ENCODE results near the gene SLC2A2. TPM values are rescaled to one million over a fixed set of nuclear protein-coding genes. Genes with fewer than 3 reads are reported as not detected.
"Not testable (repeated sequence)": the region's sequence is repeated elsewhere in the genome, so short reads cannot be mapped to it uniquely, and the experiment has no call there.

The SLC2A2 gene
- total and polyA plus RNA-seq, 2 donors, result 0.09 TPM; not detected in 1

- no peak for DNase-seq (ENCODE audit: extremely low spot score)
- no peak overlapping the region for H3K27ac ChIP-seq (ENCODE audit: low read depth)
- 94% methylated on average over 5 of the region's 5 CpGs for WGBS
- no peaks in the 10 kb centered on the region for H3K36me3 ChIP-seq (ENCODE audit: insufficient read depth)
- H3K4me3 ChIP-seq (ENCODE audit: low read depth, low read length), result no peak overlapping the region
- no peaks in the 10 kb centered on the region for H3K4me1 ChIP-seq (ENCODE audit: insufficient read depth)
Observed at GRCh38 chr3:170989100-170989648, 37.3 kb downstream of the SLC2A2 start.

DNA sequence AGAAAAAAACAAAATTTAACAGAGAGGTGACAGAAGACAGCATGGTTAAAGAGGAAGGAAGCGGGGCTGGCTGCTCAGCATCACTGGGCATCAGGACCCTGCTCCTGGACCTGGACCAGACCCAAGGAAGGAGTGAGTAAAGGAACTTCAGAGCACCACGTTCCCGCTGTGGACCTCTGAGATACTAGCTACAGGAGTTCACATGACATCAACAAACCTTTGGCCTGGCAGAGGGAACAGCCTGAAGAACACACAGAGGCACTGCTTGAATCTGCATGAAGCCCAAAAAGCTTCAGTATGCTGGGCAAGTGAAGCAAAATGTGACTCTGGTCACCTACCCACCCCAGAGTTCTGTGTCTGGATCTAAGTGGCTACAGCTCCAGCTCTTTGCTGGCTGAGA, 38.1 kb downstream of the SLC2A2 start:
- no peaks in the 10 kb centered on the region for H3K4me1 ChIP-seq (ENCODE audit: insufficient read depth)
- H3K4me3 ChIP-seq (ENCODE audit: low read depth, low read length), result no peak overlapping the region
- no peak for DNase-seq (ENCODE audit: extremely low spot score)
- WGBS, result 84% methylated on average over 3 of the region's 3 CpGs
- no peak overlapping the region for H3K27ac ChIP-seq (ENCODE audit: low read depth)
- H3K36me3 ChIP-seq (ENCODE audit: insufficient read depth), result no peaks in the 10 kb centered on the region

GRCh38 chr3:170985304-170985703, 41.2 kb downstream of the SLC2A2 start:
- no peak overlapping the region for H3K4me3 ChIP-seq (ENCODE audit: low read depth, low read length)
- no peak for DNase-seq (ENCODE audit: extremely low spot score)
- no peak overlapping the region for H3K27ac ChIP-seq (ENCODE audit: low read depth)
- no peaks in the 10 kb centered on the region for H3K4me1 ChIP-seq (ENCODE audit: insufficient read depth)
- no peaks in the 10 kb centered on the region for H3K36me3 ChIP-seq (ENCODE audit: insufficient read depth)
- WGBS, result 83% methylated on average over 2 of the region's 2 CpGs

DNA sequence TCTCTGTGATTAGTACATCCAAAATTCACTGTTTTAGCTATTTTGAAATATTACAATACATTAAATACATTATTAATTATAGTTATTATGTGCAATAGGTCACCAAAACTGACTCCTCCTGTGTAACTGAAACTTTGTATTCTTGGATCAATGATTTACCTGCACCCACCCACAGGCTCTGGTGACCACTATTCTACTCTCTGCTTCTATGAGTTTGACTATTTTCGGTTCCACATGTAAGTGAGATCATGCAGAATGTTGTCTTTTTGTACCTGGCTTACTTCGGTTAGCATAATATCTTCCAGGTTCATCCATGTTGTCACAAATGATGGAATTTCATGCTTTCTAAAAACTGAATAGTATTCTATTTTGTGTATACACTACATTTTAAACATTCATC, 43.8 kb downstream of the SLC2A2 start:
- Histone ChIP-seq H3K4me3 (ENCODE audit: low read depth, low read length) (no peak overlapping the region), H3K4me1 (ENCODE audit: insufficient read depth) (no peaks in the 10 kb centered on the region), H3K36me3 (ENCODE audit: insufficient read depth) (no peaks in the 10 kb centered on the region), H3K27ac (ENCODE audit: low read depth) (no peak overlapping the region)
- WGBS, result 89% methylated on average over 2 of the region's 2 CpGs
- no peak for DNase-seq (ENCODE audit: extremely low spot score)

DNA sequence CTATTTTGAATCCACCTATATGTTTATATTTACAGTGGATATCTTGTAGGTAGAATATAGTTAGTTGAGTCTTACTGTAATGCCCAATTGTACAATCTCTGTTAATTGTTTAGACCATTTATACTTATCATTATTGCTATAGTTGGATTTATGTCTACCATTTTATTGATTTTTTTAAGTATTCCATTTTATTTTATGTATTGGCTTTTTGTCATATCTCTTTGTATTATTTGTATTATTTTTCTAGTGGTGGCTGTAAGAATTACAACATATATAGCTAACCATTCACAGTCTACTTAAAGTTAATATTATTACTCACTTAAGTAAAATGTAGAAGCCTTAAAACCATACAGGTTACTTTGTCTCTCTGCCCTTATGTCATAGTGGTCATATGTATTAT, 46.1 kb downstream of the SLC2A2 start:
- no peak overlapping the region for H3K27ac ChIP-seq (ENCODE audit: low read depth)
- H3K36me3 ChIP-seq (ENCODE audit: insufficient read depth), result no peaks in the 10 kb centered on the region
- no peak for DNase-seq (ENCODE audit: extremely low spot score)
- H3K4me1 ChIP-seq (ENCODE audit: insufficient read depth), result no peaks in the 10 kb centered on the region
- no peak overlapping the region for H3K4me3 ChIP-seq (ENCODE audit: low read depth, low read length)

DNA sequence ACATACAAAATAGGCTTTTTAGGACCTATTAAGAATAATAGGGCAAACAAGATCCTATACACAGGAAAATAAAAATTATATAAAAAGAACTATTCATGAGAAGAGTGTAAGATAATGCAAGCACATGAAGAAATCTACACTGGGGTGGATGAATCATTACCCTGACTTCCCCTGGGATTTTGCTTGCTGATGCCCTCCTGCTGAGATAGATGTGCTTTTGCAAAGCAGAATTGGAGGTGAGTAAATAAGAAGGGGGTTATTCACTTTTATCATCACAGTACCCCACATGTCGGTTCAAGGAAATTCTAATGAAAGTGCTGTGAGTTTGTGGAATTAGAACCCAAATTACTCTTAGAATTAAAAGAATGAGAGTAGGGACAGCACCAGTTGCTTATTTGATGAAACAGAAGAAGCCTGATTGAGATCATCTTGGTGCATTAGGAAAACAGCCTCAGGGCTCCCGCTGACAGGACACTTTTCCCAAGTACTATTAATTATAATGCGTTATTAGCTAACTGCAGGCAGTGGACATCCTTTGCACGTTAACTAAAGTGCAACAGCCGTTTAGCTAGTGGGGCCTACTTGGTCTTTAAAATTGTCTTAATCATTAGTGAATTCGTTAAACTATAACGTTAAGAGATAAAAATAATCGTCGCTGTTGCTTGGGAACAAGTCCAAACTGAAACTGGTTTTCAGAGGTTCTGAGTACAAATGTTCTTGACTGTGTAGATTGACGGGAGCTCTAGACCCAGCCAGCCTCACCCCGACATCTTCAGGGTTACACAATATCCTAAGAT, 48.4 kb downstream of the SLC2A2 start:
- no peak overlapping the region for H3K27ac ChIP-seq (ENCODE audit: low read depth)
- no peak for DNase-seq (ENCODE audit: extremely low spot score)
- H3K4me3 ChIP-seq (ENCODE audit: low read depth, low read length), result no peak overlapping the region
- no peaks in the 10 kb centered on the region for H3K36me3 ChIP-seq (ENCODE audit: insufficient read depth)
- H3K4me1 ChIP-seq (ENCODE audit: insufficient read depth), result no peaks in the 10 kb centered on the region
- WGBS, result 82% methylated on average over 11 of the region's 11 CpGs

DNA sequence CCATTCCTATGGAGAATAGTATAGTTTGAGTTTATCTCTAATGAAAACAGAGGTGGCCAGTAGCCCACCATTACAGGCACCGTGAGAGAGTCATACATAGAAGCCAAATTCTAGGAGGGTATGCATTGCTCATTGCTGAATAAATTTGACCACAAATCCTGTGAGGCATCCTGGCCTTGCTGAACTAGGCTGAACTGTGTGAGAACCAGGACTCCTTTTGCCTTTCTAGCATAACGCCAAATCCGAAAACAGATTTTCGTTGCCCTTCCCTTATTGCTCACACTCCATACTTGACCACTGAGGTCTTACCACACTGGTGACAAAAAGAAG, 50.4 kb downstream of the SLC2A2 start:
- Histone ChIP-seq H3K4me3 (ENCODE audit: low read depth, low read length) (no peak overlapping the region), H3K4me1 (ENCODE audit: insufficient read depth) (no peaks in the 10 kb centered on the region), H3K36me3 (ENCODE audit: insufficient read depth) (no peaks in the 10 kb centered on the region), H3K27ac (ENCODE audit: low read depth) (no peak overlapping the region)
- DNase-seq (ENCODE audit: extremely low spot score), result no peak
- 96% methylated on average over 4 of the region's 4 CpGs for WGBS

DNA sequence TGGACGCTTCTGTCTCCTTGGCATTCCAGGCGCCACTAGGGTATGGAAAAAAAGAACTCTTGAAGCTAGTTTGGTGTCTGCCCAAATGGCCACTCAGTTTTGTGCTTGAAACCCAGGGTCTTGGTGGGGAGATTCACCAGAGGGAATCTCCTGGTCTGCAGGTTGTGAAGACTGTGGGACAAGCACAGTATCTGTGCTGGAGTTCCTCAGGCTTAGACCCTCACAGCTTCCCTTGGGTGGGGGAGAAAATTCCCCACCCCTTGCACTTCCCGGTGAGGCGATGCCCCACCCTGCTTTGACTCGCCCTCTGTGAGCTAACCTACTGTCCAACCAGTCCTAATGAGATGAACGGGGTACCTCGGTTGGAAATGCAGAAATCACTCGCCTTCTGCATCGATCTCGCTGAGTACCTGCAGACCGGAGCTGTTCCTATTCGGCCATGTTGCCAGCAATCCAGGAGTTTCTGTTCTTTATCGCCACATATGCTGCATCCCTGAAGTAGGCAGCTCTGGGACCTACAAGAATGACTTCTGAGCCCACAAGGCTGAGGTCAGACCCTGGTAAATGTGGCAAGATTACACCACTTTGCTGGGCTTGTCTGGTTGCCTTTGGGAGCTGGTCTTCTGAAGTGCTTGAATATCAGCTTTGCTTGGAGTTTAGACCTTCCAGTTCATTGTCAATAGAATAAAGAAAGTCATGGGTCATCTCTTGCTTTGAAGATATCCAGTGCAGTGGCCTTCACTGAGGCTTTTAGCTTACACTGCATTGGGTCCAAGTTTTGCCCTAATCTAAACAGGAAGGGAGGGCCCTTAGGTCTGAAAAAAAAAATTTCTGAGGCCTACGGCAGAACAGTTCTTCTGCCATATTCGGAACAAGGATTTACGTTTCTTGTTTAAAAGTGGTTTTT, 51.0 kb downstream of the SLC2A2 start:
- Histone ChIP-seq H3K36me3 (ENCODE audit: insufficient read depth) (no peaks in the 10 kb centered on the region), H3K27ac (ENCODE audit: low read depth) (no peak overlapping the region), H3K4me3 (ENCODE audit: low read depth, low read length) (no peak overlapping the region), H3K4me1 (ENCODE audit: insufficient read depth) (no peaks in the 10 kb centered on the region)
- no peak for DNase-seq (ENCODE audit: extremely low spot score)
- WGBS, result 95% methylated on average over 16 of the region's 16 CpGs

DNA sequence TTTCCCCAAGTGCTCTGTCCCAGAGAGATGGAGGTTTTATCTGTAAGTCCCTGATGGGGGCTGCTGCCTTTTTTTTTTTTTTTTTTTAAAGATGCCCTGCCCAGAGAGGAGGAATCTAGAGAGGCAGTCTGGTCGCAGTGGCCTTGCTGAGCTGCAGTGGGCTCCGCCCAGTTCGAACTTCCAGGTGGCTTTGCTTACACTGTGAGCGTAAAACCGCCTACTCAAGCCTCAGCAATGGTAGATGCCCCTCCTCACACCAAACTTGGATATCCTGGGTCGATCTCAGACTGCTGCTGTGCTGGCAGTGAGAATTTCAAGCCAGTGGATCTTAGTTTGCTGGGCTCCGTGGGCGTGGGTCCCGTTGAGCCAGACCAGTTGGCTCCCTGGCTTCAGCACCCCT, 51.6 kb downstream of the SLC2A2 start:
- WGBS, result 60% methylated on average over 9 of the region's 9 CpGs
- no peak for DNase-seq (ENCODE audit: extremely low spot score)
- Histone ChIP-seq H3K36me3 (ENCODE audit: insufficient read depth) (no peaks in the 10 kb centered on the region), H3K4me3 (ENCODE audit: low read depth, low read length) (no peak overlapping the region), H3K27ac (ENCODE audit: low read depth) (no peak overlapping the region), H3K4me1 (ENCODE audit: insufficient read depth) (no peaks in the 10 kb centered on the region)

GRCh38 chr3:170972917-170973316, 53.6 kb downstream of the SLC2A2 start:
- not testable (repeated sequence) for H3K27ac ChIP-seq (ENCODE audit: low read depth); DNase-seq (ENCODE audit: extremely low spot score); H3K4me1 ChIP-seq (ENCODE audit: insufficient read depth); H3K4me3 ChIP-seq (ENCODE audit: low read depth, low read length); H3K36me3 ChIP-seq (ENCODE audit: insufficient read depth)

- no peaks in the 10 kb centered on the region for H3K36me3 ChIP-seq (ENCODE audit: insufficient read depth)
- DNase-seq (ENCODE audit: extremely low spot score), result no peak
- no peak overlapping the region for H3K27ac ChIP-seq (ENCODE audit: low read depth)
- no peaks in the 10 kb centered on the region for H3K4me1 ChIP-seq (ENCODE audit: insufficient read depth)
- 78% methylated on average over 1 of the region's 1 CpG for WGBS
- no peak overlapping the region for H3K4me3 ChIP-seq (ENCODE audit: low read depth, low read length)
Observed at GRCh38 chr3:170967126-170967525, 59.4 kb downstream of the SLC2A2 start.

GRCh38 chr3:170966495-170966894, 60.0 kb downstream of the SLC2A2 start:
- DNase-seq (ENCODE audit: extremely low spot score), result no peak
- no peaks in the 10 kb centered on the region for H3K36me3 ChIP-seq (ENCODE audit: insufficient read depth)
- WGBS, result 43% methylated on average over 1 of the region's 1 CpG
- H3K4me3 ChIP-seq (ENCODE audit: low read depth, low read length), result no peak overlapping the region
- H3K4me1 ChIP-seq (ENCODE audit: insufficient read depth), result no peaks in the 10 kb centered on the region
- no peak overlapping the region for H3K27ac ChIP-seq (ENCODE audit: low read depth)

GRCh38 chr3:170962411-170962810, 64.1 kb downstream of the SLC2A2 start:
- Histone ChIP-seq H3K36me3 (ENCODE audit: insufficient read depth) (no peaks in the 10 kb centered on the region), H3K4me3 (ENCODE audit: low read depth, low read length) (no peak overlapping the region), H3K4me1 (ENCODE audit: insufficient read depth) (no peaks in the 10 kb centered on the region), H3K27ac (ENCODE audit: low read depth) (no peak overlapping the region)
- no peak for DNase-seq (ENCODE audit: extremely low spot score)
